Stomach (tissue), 9 donors: Measurements from ENCODE around the gene PDIA5. TPM values are rescaled to one million over a fixed set of nuclear protein-coding genes. Genes with fewer than 3 reads are reported as not detected.

ENCODE experiments used
- DNase-seq, 2 donors: peaks; one replicate each; pipeline versions ENCODE4 v3.0.0 to v3.0.0-alpha.2; 2013 to 2019
- H3K27ac ChIP-seq, 5 donors: fragments of 200-600 bp in 4 of 5; sonication (generic) in 4 of 5; one replicate each; pipeline ENCODE4 v1.5.1; 2013 to 2019; ENCODE audit warnings: mild to moderate bottlenecking in 1 of 5, moderate library complexity in 1 of 5
- H3K27me3 ChIP-seq, 3 donors: fragments of 200-600 bp; sonication (generic); one replicate each; pipeline ENCODE4 v1.5.1; 2017 to 2019; ENCODE audit warnings: mixed run types in 1 of 3
- H3K36me3 ChIP-seq, 4 donors: fragments of 200-600 bp; sonication (generic); 1 replicate in 3 of 4; 2 replicates in 1 of 4; pipeline ENCODE4 v1.5.1; 2016 to 2019
- H3K4me1 ChIP-seq, 4 donors: fragments of 200-600 bp; sonication (generic); one replicate each; pipeline ENCODE4 v1.5.1; 2016 to 2019
- H3K4me3 ChIP-seq, 4 donors: fragments of 200-600 bp; sonication (generic) in 3 of 4; one replicate each; pipeline ENCODE4 v1.5.1; 2016 to 2019; ENCODE audit warnings: mild to moderate bottlenecking in 1 of 4
- H3K9me3 ChIP-seq, 4 donors: fragments of 200-600 bp; sonication (generic); one replicate each; pipeline ENCODE4 v1.5.1; 2016 to 2019
- EP300 ChIP-seq: sonication (generic); formaldehyde crosslinking; IDR thresholded peaks from one replicate; pipeline ENCODE4 v1.6.1; 2017; ENCODE audit warnings: antibody characterized with exemption
- POLR2A ChIP-seq, 4 donors: fragments of 450-650 bp; IDR thresholded peaks; one replicate each; pipeline ENCODE4 v1.6.1; 2016; ENCODE audit warnings: antibody characterized with exemption in 4 of 4, control low read depth in 2 of 4, mild to moderate bottlenecking in 1 of 4, moderate library complexity in 1 of 4
- POLR2AphosphoS5 ChIP-seq, 3 donors: sonication (generic); formaldehyde crosslinking; IDR thresholded peaks; one replicate each; pipeline ENCODE4 v1.6.1; 2016; ENCODE audit warnings: antibody characterized with exemption in 3 of 3
- WGBS, 5 donors: extraction: QIAGEN DNeasy Blood & Tissue Kit in 3 of 5; methylation state at CpG; one replicate each; pipeline versions ENCODE4 v1.1.5 to v1.1.7; 2013 to 2018; 5-methylcytosine and 5-hydroxymethylcytosine counted together
- intact Hi-C: fragments of 100-400 bp; cut with DNase I; formaldehyde crosslinking; loops from one replicate; pipeline ENCODE4 v1.15.1; 2023; ENCODE audit warnings: low total_unique reads
- polyA plus RNA-seq, 3 donors: library from polyadenylated mRNA; stranded (reverse); fragments of 200-250 nt; gene quantifications; one replicate each; pipeline ENCODE4 v1.2.3, GENCODE V29; 2013
- total RNA-seq, 5 donors: library from RNA; depleted of rRNA; stranded (reverse); fragments of >200 nt; gene quantifications; one replicate each; pipeline versions ENCODE4 v1.1.0 to v1.2.3, GENCODE V29; 2014 to 2016
- TF ChIP-seq, protein P1 (sequence below), 7 experiments: fragments of 450-650 bp in 4 of 7; fragments of 200-600 bp in 3 of 7; sonication (generic) in 3 of 7; IDR thresholded peaks; one replicate each; pipeline ENCODE4 v1.5.1; 2016 to 2019; ENCODE audit warnings: antibody characterized with exemption in 7 of 7, control low read depth in 2 of 7, mild to moderate bottlenecking in 1 of 7
- donor health status: healthy with polysubstance abuse.
- donor health status: Bipolar disorder and iron deficiency.
- donor health status: healthy.

Gene PDIA5
- total and polyA plus RNA-seq, 8 donors, result 13.9 to 75.3 (median 35.0) TPM

GRCh38 chr3:123050666-123051065 lies 16.2 kb upstream of the PDIA5 start:
- Histone ChIP-seq H3K36me3 (no peaks in the 10 kb centered on the region), H3K9me3 (no peaks in the 10 kb centered on the region), H3K27ac (no peak overlapping the region), H3K4me1 (no peaks in the 10 kb centered on the region), H3K27me3 (no peaks in the 10 kb centered on the region), H3K4me3 (no peak overlapping the region)
- intact Hi-C loops, result no loop called here
- no peak for DNase-seq
- TF ChIP-seq POLR2AphosphoS5 (IDR thresholded peaks at IDR 0.05) (no peak), POLR2A (IDR thresholded peaks at IDR 0.05) (no peak), EP300 (no peak)
- TF ChIP-seq, protein P1, sequence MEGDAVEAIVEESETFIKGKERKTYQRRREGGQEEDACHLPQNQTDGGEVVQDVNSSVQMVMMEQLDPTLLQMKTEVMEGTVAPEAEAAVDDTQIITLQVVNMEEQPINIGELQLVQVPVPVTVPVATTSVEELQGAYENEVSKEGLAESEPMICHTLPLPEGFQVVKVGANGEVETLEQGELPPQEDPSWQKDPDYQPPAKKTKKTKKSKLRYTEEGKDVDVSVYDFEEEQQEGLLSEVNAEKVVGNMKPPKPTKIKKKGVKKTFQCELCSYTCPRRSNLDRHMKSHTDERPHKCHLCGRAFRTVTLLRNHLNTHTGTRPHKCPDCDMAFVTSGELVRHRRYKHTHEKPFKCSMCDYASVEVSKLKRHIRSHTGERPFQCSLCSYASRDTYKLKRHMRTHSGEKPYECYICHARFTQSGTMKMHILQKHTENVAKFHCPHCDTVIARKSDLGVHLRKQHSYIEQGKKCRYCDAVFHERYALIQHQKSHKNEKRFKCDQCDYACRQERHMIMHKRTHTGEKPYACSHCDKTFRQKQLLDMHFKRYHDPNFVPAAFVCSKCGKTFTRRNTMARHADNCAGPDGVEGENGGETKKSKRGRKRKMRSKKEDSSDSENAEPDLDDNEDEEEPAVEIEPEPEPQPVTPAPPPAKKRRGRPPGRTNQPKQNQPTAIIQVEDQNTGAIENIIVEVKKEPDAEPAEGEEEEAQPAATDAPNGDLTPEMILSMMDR (IDR thresholded peaks at IDR 0.05), result no peak
- 91 to 100% (median 93%) methylated on average over 2 of the region's 2 CpGs for WGBS, 5 donors

GRCh38 chr3:123053107-123053506 lies 13.7 kb upstream of the PDIA5 start:
- peak in 1 of 2 donors; percentile 54 for DNase-seq
- H3K4me1 ChIP-seq, result no peaks in the 10 kb centered on the region
- H3K36me3 ChIP-seq, result no peaks in the 10 kb centered on the region
- intact Hi-C loops, result no loop called here
- H3K27ac ChIP-seq, result no peak overlapping the region
- 47 to 72% (median 61%) methylated on average over 2 of the region's 2 CpGs for WGBS, 5 donors
- no peak overlapping the region for H3K4me3 ChIP-seq
- H3K27me3 ChIP-seq, result no peaks in the 10 kb centered on the region
- H3K9me3 ChIP-seq, result no peaks in the 10 kb centered on the region
- TF ChIP-seq POLR2AphosphoS5 (IDR thresholded peaks at IDR 0.05) (peak in 1 of 3 donors; percentile 50), EP300 (no peak), POLR2A (IDR thresholded peaks at IDR 0.05) (no peak)
- TF ChIP-seq, protein P1 (IDR thresholded peaks at IDR 0.05), result no peak

DNA sequence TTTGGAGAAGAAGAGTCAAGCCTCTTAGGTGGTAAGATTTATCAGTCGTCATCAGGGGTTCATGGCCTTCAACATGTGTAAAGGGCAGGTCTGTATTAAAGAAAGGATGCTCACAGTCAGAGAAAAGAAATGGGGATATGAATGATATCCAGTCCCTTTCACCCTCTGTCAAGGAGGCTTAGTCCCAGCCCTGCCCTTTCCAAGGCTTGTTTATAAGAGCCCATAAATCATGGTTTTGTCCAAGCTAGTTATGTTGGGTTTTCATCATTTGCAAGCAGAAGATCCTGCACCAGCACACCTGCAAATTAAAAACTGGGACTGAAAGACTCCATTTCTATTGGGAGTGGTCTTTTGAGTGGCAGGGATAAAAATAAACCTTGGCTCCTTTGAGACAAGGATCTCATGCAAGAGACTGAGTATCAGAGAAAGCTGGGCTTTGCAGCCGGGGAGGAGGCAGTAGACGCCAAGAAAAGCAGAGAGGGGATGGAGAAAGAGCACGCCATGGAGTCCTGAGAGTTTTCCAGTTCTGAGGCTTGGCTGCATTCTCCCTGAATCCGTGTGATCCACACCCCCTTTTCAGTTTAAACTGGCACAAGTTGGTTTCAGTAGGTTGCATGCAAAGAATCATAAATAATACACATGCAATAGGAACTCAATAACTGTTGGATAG lies 12.6 kb upstream of the PDIA5 start:
- Histone ChIP-seq H3K4me1 (no peaks in the 10 kb centered on the region), H3K27me3 (no peaks in the 10 kb centered on the region), H3K36me3 (no peaks in the 10 kb centered on the region), H3K27ac (peak overlapping the region in 1 of 5 donors; percentile 15), H3K4me3 (no peak overlapping the region), H3K9me3 (no peaks in the 10 kb centered on the region)
- TF ChIP-seq POLR2AphosphoS5 (IDR thresholded peaks at IDR 0.05) (no peak), EP300 (no peak), POLR2A (IDR thresholded peaks at IDR 0.05) (no peak)
- TF ChIP-seq, protein P1 (IDR thresholded peaks at IDR 0.05), result no peak
- DNase-seq, result no peak
- intact Hi-C loops, result no loop called here
- WGBS, 5 donors, result 48 to 64% (median 62%) methylated on average over 5 of the region's 5 CpGs

DNA sequence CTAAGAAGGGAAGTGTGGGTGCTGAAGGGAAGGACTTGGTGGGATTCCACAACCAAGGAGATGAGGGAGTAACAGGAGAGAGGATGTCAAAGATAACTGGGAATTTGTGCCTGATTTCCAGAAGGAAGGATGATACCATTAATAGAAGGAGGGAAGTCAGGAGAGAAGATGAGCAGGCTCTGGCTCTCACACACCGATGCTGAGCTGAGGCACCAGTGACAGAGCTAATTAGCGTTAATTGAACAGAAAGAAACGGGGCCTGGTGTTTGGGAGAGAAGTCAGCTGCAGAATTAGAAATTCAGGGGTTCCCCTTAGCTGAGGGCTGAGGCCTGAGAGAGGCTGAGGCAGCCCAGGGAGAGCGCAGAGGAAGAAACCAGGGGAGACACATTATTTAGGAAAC lies 11.9 kb upstream of the PDIA5 start:
- DNase-seq, result no peak

More for the DNA sequence above, 11.9 kb upstream of the PDIA5 start:
- H3K4me1 ChIP-seq, result no peaks in the 10 kb centered on the region
- WGBS, 5 donors, result 75 to 91% (median 81%) methylated on average over 4 of the region's 4 CpGs
- no peaks in the 10 kb centered on the region for H3K27me3 ChIP-seq
- H3K9me3 ChIP-seq, result no peaks in the 10 kb centered on the region
- no peaks in the 10 kb centered on the region for H3K36me3 ChIP-seq
- no peak overlapping the region for H3K4me3 ChIP-seq
- H3K27ac ChIP-seq, result no peak overlapping the region
- intact Hi-C loops, result no loop called here
- TF ChIP-seq, protein P1 (IDR thresholded peaks at IDR 0.05), result no peak
- TF ChIP-seq POLR2AphosphoS5 (IDR thresholded peaks at IDR 0.05) (no peak), POLR2A (IDR thresholded peaks at IDR 0.05) (no peak), EP300 (no peak)
